ENCODE measurements around the gene SIX2. TPM values are rescaled to one million over a fixed set of nuclear protein-coding genes. Genes with fewer than 3 reads are reported as not detected.
A peak's percentile ranks its signal among the peaks of the same experiment; 100 is the strongest.

SIX2 gene
- total and polyA plus RNA-seq, 2 donors (not counting 1 experiment from before 2014, with no cell fraction given), result not detected

DNA sequence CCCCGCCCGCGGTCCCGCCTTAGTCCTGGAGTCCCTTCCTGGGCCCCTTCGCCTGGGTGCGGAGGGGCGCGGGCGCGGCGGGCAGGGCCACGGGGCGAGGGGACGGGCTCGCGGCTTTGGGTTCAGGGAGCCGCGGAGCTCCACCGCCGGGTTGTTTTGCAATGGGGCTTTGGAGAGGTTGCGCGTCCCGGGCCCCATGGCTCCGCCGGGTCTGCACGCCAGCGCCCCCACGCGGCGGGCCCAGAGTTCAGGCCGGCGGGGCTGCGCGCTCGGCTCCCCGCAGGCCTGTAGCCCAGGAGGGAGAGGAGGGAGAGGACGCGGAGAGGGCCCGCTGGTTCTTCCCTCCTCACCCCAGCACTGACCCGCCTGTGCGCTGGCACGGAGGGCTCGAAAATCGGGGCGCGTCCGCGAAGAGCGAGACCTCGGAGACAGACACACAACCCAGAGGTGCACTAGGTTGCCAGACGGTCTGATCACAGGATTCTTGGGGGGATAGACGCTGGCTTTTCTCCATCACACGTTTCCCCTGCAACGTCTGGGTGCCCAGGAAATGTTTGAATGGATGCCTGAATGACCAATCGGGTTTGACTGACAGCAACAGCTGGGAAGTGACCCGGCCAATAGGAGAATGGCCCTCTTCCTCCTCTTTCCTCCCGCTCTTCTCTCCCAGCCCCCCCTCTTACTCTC, 4.9 kb upstream of the SIX2 start:
- H3K27me3 Mint-ChIP-seq, result peaks cover 64% of the 10 kb centered on the region
- ATAC-seq (ENCODE audit: low read depth), result no peak
- peaks cover 27% of the 10 kb centered on the region for H3K4me1 Mint-ChIP-seq
- Histone ChIP-seq H3K4me1 (ENCODE audit: control insufficient read depth in 2 of 2, insufficient read depth in 2 of 2, low read length in 2 of 2) (peaks cover 30 to 35% of the 10 kb centered on the region in 2 donors), H3K4me3 (ENCODE audit: control extremely low read depth in 1 of 5, extremely low read depth in 1 of 5, insufficient read depth in 1 of 5, low read depth in 2 of 5, low read length in 4 of 5) (no peak overlapping the region), H3K9ac (ENCODE audit: low read length) (peak overlapping the region; percentile 7), H4K20me1 (ENCODE audit: control insufficient read depth, insufficient read depth, low read length, poor library complexity, severe bottlenecking) (no peaks in the 10 kb centered on the region), H3K9me3 (ENCODE audit: control extremely low read depth in 1 of 3, control insufficient read depth in 2 of 3, insufficient read depth in 1 of 3, low read length in 2 of 3) (peaks cover 0 to 23% (median 0%) of the 10 kb centered on the region in 3 donors), H3K27ac (ENCODE audit: low read length in 2 of 2) (no peak overlapping the region), H3K4me2 (replicated peaks; ENCODE audit: low read depth, low read length, poor library complexity, severe bottlenecking) (peak overlapping the region; percentile 62), H3K27me3 (replicated peaks in 1 of 4; ENCODE audit: control extremely low read depth in 1 of 4, control insufficient read depth in 3 of 4, insufficient read depth in 4 of 4, low read length in 3 of 4) (peaks cover 0 to 65% (median 34%) of the 10 kb centered on the region in 4 experiments), H3K79me2 (ENCODE audit: control insufficient read depth, insufficient read depth, low read length) (no peaks in the 10 kb centered on the region), H3K36me3 (replicated peaks in 1 of 2; ENCODE audit: control extremely low read depth in 1 of 2, control insufficient read depth in 1 of 2, extremely low read depth in 1 of 2, insufficient read depth in 2 of 2, low read length in 1 of 2) (no peaks in the 10 kb centered on the region), H2AFZ (ENCODE audit: insufficient read depth, low read depth, low read length, poor library complexity, severe bottlenecking) (no peak overlapping the region)
- no peak for TF ChIP-seq EZH2 (IDR thresholded peaks at IDR 0.05; ENCODE audit: borderline replicate concordance, insufficient read depth, low read depth, low read length, poor library complexity, severe bottlenecking)
- TF ChIP-seq, protein P1, sequence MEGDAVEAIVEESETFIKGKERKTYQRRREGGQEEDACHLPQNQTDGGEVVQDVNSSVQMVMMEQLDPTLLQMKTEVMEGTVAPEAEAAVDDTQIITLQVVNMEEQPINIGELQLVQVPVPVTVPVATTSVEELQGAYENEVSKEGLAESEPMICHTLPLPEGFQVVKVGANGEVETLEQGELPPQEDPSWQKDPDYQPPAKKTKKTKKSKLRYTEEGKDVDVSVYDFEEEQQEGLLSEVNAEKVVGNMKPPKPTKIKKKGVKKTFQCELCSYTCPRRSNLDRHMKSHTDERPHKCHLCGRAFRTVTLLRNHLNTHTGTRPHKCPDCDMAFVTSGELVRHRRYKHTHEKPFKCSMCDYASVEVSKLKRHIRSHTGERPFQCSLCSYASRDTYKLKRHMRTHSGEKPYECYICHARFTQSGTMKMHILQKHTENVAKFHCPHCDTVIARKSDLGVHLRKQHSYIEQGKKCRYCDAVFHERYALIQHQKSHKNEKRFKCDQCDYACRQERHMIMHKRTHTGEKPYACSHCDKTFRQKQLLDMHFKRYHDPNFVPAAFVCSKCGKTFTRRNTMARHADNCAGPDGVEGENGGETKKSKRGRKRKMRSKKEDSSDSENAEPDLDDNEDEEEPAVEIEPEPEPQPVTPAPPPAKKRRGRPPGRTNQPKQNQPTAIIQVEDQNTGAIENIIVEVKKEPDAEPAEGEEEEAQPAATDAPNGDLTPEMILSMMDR (IDR thresholded peaks at IDR 0.05), result peak; percentile 25
- 9% methylated on average over 56 of the region's 57 CpGs for WGBS (ENCODE audit: insufficient coverage)
- H3K27ac Mint-ChIP-seq, result no peak overlapping the region
- ChIA-PET POLR2A (no interaction called here), CTCF (no interaction called here)
- DNase-seq, result no peak
- H3K4me3 Mint-ChIP-seq, result peak overlapping the region; percentile 59
- intact Hi-C loops (cut with micrococcal nuclease), result no loop called here
- H3K9me3 Mint-ChIP-seq (ENCODE audit: insufficient read depth), result no peaks in the 10 kb centered on the region

DNA sequence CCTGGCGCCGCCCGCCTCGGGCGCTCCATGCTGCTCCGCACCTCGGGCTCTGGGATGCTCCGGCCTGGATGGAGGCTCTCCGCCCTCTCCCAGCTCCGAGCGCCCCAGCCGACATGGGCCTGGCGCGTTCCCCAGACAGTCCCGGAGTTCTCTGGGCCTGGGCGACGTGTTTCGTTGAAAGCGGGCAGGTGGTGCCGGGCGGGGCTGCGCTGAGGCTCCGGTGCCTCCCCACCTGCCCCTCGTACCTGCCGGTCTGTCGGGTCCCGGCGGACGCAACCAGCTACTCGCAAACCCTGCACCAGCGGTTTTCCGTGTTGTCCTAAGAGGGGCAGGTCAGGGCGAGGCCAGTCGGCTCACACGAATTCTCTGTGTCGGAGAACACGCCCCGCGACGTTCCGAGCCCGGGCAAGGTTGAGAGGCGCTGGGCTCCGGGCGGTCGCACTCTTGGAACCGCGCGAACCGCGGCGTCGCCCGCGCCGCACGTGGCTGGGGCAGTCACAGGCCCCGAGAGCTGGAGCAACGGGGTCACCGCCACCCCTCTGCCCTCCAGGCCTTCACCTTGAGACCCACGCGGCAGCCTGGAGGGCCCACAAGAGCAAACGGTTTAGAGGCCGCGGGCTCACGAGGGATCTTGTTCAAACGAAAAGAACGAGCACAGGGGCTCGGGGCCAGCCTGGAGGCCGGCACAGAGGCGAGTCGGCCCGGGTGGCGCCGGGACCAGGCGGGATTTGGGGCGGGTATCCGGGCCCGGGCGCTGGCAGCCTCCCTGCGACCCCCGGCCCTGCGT, 4.2 kb upstream of the SIX2 start:
- Histone ChIP-seq H3K36me3 (replicated peaks in 1 of 2; ENCODE audit: control extremely low read depth in 1 of 2, control insufficient read depth in 1 of 2, extremely low read depth in 1 of 2, insufficient read depth in 2 of 2, low read length in 1 of 2) (no peaks in the 10 kb centered on the region), H3K4me1 (ENCODE audit: control insufficient read depth in 2 of 2, insufficient read depth in 2 of 2, low read length in 2 of 2) (peaks cover 35 to 40% of the 10 kb centered on the region in 2 donors), H3K79me2 (ENCODE audit: control insufficient read depth, insufficient read depth, low read length) (no peaks in the 10 kb centered on the region), H3K27ac (ENCODE audit: low read length in 2 of 2) (no peak overlapping the region), H3K27me3 (replicated peaks in 1 of 4; ENCODE audit: control extremely low read depth in 1 of 4, control insufficient read depth in 3 of 4, insufficient read depth in 4 of 4, low read length in 3 of 4) (peaks cover 0 to 67% (median 35%) of the 10 kb centered on the region in 4 experiments), H4K20me1 (ENCODE audit: control insufficient read depth, insufficient read depth, low read length, poor library complexity, severe bottlenecking) (no peaks in the 10 kb centered on the region), H3K9ac (ENCODE audit: low read length) (peak overlapping the region; percentile 7), H3K4me3 (ENCODE audit: control extremely low read depth in 1 of 5, extremely low read depth in 1 of 5, insufficient read depth in 1 of 5, low read depth in 2 of 5, low read length in 4 of 5) (no peak overlapping the region), H3K9me3 (ENCODE audit: control extremely low read depth in 1 of 3, control insufficient read depth in 2 of 3, insufficient read depth in 1 of 3, low read length in 2 of 3) (peaks cover 0 to 28% (median 0%) of the 10 kb centered on the region in 3 donors), H3K4me2 (replicated peaks; ENCODE audit: low read depth, low read length, poor library complexity, severe bottlenecking) (peak overlapping the region; percentile 62), H2AFZ (ENCODE audit: insufficient read depth, low read depth, low read length, poor library complexity, severe bottlenecking) (peak overlapping the region; percentile 10)
- ChIA-PET CTCF (no interaction called here), POLR2A (no interaction called here)
- Mint-ChIP-seq H3K9me3 (ENCODE audit: insufficient read depth) (no peaks in the 10 kb centered on the region), H3K27ac (no peak overlapping the region), H3K4me3 (no peak overlapping the region), H3K27me3 (peaks cover 61% of the 10 kb centered on the region), H3K4me1 (peaks cover 31% of the 10 kb centered on the region)
- intact Hi-C loops (cut with micrococcal nuclease), result no loop called here
- TF ChIP-seq EZH2 (IDR thresholded peaks at IDR 0.05; ENCODE audit: borderline replicate concordance, insufficient read depth, low read depth, low read length, poor library complexity, severe bottlenecking), result peak; percentile 27
- TF ChIP-seq, protein P1 (IDR thresholded peaks at IDR 0.05), result no peak
- WGBS (ENCODE audit: insufficient coverage), result 9% methylated on average over 83 of the region's 83 CpGs
- ATAC-seq (ENCODE audit: low read depth) (no peak), DNase-seq (no peak)
